ENCODE measurements around the gene R3HDM2.

DNA sequence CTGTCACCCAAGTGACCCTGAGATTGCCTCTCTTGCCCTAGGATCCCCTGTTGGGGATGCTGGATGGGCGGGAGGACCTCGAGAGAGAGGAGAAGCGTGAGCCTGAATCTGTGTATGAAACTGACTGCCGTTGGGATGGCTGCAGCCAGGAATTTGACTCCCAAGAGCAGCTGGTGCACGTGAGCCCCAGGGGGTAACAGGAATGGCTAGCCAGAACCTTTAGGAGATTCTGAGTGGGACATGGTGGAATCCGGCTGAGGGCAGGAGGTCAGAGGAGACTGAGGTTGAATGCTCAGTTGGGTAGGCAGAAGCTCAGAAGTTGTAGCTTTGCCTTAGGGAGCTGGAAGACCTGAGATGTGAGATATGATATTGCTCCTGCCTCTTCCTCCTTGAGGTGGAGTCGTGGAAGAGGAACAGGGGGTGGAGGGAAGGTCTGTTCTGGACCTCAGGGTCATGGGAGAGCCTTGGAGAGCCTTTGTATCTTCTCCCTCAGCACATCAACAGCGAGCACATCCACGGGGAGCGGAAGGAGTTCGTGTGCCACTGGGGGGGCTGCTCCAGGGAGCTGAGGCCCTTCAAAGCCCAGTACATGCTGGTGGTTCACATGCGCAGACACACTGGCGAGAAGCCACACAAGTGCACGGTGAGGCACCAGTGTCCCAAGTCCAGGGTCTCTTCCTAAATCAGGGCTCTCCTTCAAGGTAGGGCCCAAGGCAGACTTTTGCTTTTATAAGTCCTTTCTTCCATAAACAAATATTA is 35.1 kb upstream of the R3HDM2 start:
- TF ChIP-seq, protein P1, sequence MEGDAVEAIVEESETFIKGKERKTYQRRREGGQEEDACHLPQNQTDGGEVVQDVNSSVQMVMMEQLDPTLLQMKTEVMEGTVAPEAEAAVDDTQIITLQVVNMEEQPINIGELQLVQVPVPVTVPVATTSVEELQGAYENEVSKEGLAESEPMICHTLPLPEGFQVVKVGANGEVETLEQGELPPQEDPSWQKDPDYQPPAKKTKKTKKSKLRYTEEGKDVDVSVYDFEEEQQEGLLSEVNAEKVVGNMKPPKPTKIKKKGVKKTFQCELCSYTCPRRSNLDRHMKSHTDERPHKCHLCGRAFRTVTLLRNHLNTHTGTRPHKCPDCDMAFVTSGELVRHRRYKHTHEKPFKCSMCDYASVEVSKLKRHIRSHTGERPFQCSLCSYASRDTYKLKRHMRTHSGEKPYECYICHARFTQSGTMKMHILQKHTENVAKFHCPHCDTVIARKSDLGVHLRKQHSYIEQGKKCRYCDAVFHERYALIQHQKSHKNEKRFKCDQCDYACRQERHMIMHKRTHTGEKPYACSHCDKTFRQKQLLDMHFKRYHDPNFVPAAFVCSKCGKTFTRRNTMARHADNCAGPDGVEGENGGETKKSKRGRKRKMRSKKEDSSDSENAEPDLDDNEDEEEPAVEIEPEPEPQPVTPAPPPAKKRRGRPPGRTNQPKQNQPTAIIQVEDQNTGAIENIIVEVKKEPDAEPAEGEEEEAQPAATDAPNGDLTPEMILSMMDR (IDR thresholded peaks at IDR 0.05; ENCODE audit: low read length) = no peak
- no peak for TF ChIP-seq EZH2 (IDR thresholded peaks at IDR 0.05; ENCODE audit: borderline replicate concordance, low read length)

Data from OCI-LY1 (cell line).